HEK293 (cell line): ENCODE results near the gene BANF2.

Experiments used
- CTCF ChIA-PET: fragments of 350-600 bp; formaldehyde crosslinking; extraction: SDS; loops from one replicate; lab custom pipeline; 2021; ENCODE audit warnings: antibody characterized with exemption; lab: Yijun Ruan, JAX
- POLR2A ChIA-PET: fragments of 300-600 bp; formaldehyde crosslinking; extraction: SDS; loops from one replicate; lab custom pipeline; 2020; ENCODE audit warnings: antibody characterized with exemption, inconsistent platforms; lab: Yijun Ruan, JAX
- H3K27ac ChIP-seq: fragments of 200-500 bp; sonication (Bioruptor generic); 2 replicates; pipeline ENCODE4 v1.5.1; 2014; ENCODE audit warnings: low read depth, low read length, control low read depth, inconsistent platforms; ENCODE audit errors: extremely low read depth
- H3K36me3 ChIP-seq, 2 experiments: fragments of 200-500 bp in 1 of 2; sonication (Bioruptor generic) in 1 of 2; 1 replicate in 1 of 2; 2 replicates in 1 of 2; pipeline ENCODE4 v1.5.1; 2014 to 2017; ENCODE audit warnings: inconsistent platforms in 2 of 2, low read length in 2 of 2; ENCODE audit not compliant: control insufficient read depth in 2 of 2, insufficient read depth in 1 of 2
- H3K4me1 ChIP-seq: fragments of 200-500 bp; sonication (Bioruptor generic); 2 replicates; pipeline ENCODE4 v1.5.1; 2014; ENCODE audit warnings: mild to moderate bottlenecking, low read length, inconsistent platforms; ENCODE audit not compliant: control insufficient read depth, insufficient read depth
- H3K4me3 ChIP-seq: 2 replicates; pipeline ENCODE4 v1.5.1; 2011; ENCODE audit warnings: low read depth, mild to moderate bottlenecking, control low read depth, low read length, moderate library complexity
- H3K9me3 ChIP-seq: fragments of 200-500 bp; sonication (Bioruptor generic); 2 replicates; pipeline ENCODE4 v1.5.1; 2014; ENCODE audit warnings: low read depth, low read length, inconsistent platforms; ENCODE audit not compliant: control insufficient read depth, insufficient read depth
- BCL11B ChIP-seq: fragments of 450-650 bp; formaldehyde crosslinking; IDR thresholded peaks from 2 replicates; pipeline ENCODE4 v1.5.1; 2016; ENCODE audit warnings: low read depth, missing biosample characterization, missing genetic modification characterization
- GLI2 ChIP-seq: fragments of 450-650 bp; formaldehyde crosslinking; IDR thresholded peaks from 2 replicates; pipeline ENCODE4; 2017; ENCODE audit warnings: missing biosample characterization, missing genetic modification characterization, low read depth, borderline replicate concordance
- INSM2 ChIP-seq: fragments of 450-650 bp; formaldehyde crosslinking; IDR thresholded peaks from 2 replicates; pipeline ENCODE4 v1.5.1; 2016; ENCODE audit warnings: missing biosample characterization, missing genetic modification characterization
- MZF1 ChIP-seq: fragments of 450-650 bp; formaldehyde crosslinking; IDR thresholded peaks from 2 replicates; pipeline ENCODE4 v1.5.1; 2017; ENCODE audit warnings: missing biosample characterization, missing genetic modification characterization, borderline replicate concordance
- PATZ1 ChIP-seq: fragments of 450-650 bp; formaldehyde crosslinking; IDR thresholded peaks from 2 replicates; pipeline ENCODE4 v1.5.1; 2016; ENCODE audit warnings: missing biosample characterization, missing genetic modification characterization
- PRDM1 ChIP-seq: fragments of 450-650 bp; formaldehyde crosslinking; IDR thresholded peaks from 2 replicates; pipeline ENCODE4; 2016; ENCODE audit warnings: missing biosample characterization, missing genetic modification characterization
- YY2 ChIP-seq: fragments of 450-650 bp; formaldehyde crosslinking; IDR thresholded peaks from 2 replicates; pipeline ENCODE4 v1.5.1; 2016; ENCODE audit warnings: missing biosample characterization, missing genetic modification characterization
- ZBTB1 ChIP-seq: fragments of 450-650 bp; formaldehyde crosslinking; IDR thresholded peaks from 2 replicates; pipeline ENCODE4 v1.5.1; 2016; ENCODE audit warnings: missing biosample characterization, missing genetic modification characterization
- ZBTB17 ChIP-seq: fragments of 450-650 bp; formaldehyde crosslinking; IDR thresholded peaks from 2 replicates; pipeline ENCODE4 v1.5.1; 2016; ENCODE audit warnings: missing biosample characterization, missing genetic modification characterization
- ZNF146 ChIP-seq: fragments of 450-650 bp; formaldehyde crosslinking; IDR thresholded peaks from 2 replicates; pipeline ENCODE4 v1.5.1; 2016; ENCODE audit warnings: missing biosample characterization, missing genetic modification characterization
- ZNF223 ChIP-seq: fragments of 450-650 bp; formaldehyde crosslinking; IDR thresholded peaks from 2 replicates; pipeline ENCODE4 v1.5.1; 2016; ENCODE audit warnings: missing biosample characterization, missing genetic modification characterization
- ZNF24 ChIP-seq: fragments of 450-650 bp; formaldehyde crosslinking; IDR thresholded peaks from 2 replicates; pipeline ENCODE4 v1.5.1; 2016; ENCODE audit warnings: missing biosample characterization, missing genetic modification characterization
- ZNF280D ChIP-seq: fragments of 450-650 bp; formaldehyde crosslinking; IDR thresholded peaks from 2 replicates; pipeline ENCODE4 v1.5.1; 2016; ENCODE audit warnings: missing biosample characterization, missing genetic modification characterization
- ZNF473 ChIP-seq: fragments of 450-650 bp; formaldehyde crosslinking; IDR thresholded peaks from 2 replicates; pipeline ENCODE4 v1.5.1; 2017; ENCODE audit warnings: missing biosample characterization, missing genetic modification characterization
- ZNF513 ChIP-seq: fragments of 450-650 bp; IDR thresholded peaks from 2 replicates; pipeline ENCODE4 v1.5.1; 2018; ENCODE audit warnings: missing biosample characterization, missing genetic modification characterization
- ZNF529 ChIP-seq: fragments of 450-650 bp; formaldehyde crosslinking; IDR thresholded peaks from 2 replicates; pipeline ENCODE4 v1.5.1; 2017; ENCODE audit warnings: missing genetic modification characterization, missing biosample characterization; ENCODE audit not compliant: insufficient replicate concordance
- ZNF544 ChIP-seq: fragments of 450-650 bp; formaldehyde crosslinking; IDR thresholded peaks from 2 replicates; pipeline ENCODE4 v1.5.0; 2017; ENCODE audit warnings: missing biosample characterization, missing genetic modification characterization
- ZNF555 ChIP-seq: fragments of 450-650 bp; formaldehyde crosslinking; conservative IDR thresholded peaks from 2 replicates; pipeline ENCODE4 v1.5.1; 2017; ENCODE audit warnings: missing biosample characterization, mild to moderate bottlenecking, missing genetic modification characterization, inconsistent platforms
- ZNF621 ChIP-seq: fragments of 450-650 bp; formaldehyde crosslinking; IDR thresholded peaks from 2 replicates; pipeline ENCODE4 v1.5.1; 2017; ENCODE audit warnings: missing biosample characterization, missing genetic modification characterization
- ZNF624 ChIP-seq: fragments of 450-650 bp; formaldehyde crosslinking; IDR thresholded peaks from 2 replicates; pipeline ENCODE4 v1.5.1; 2017; ENCODE audit warnings: missing biosample characterization, missing genetic modification characterization
- ZNF658 ChIP-seq: fragments of 450-650 bp; formaldehyde crosslinking; IDR thresholded peaks from 2 replicates; pipeline ENCODE4; 2016; ENCODE audit warnings: missing biosample characterization, missing genetic modification characterization
- ZNF664 ChIP-seq: fragments of 450-650 bp; formaldehyde crosslinking; IDR thresholded peaks from 2 replicates; pipeline ENCODE4 v1.5.1; 2016; ENCODE audit warnings: missing biosample characterization, missing genetic modification characterization
- ZNF830 ChIP-seq: fragments of 450-650 bp; IDR thresholded peaks from 2 replicates; pipeline ENCODE4 v1.5.0; 2018; ENCODE audit warnings: missing biosample characterization, missing genetic modification characterization, low read depth, mild to moderate bottlenecking, moderate library complexity
- ZSCAN18 ChIP-seq: fragments of 450-650 bp; formaldehyde crosslinking; IDR thresholded peaks from 2 replicates; pipeline ENCODE4 v1.5.1; 2016; ENCODE audit warnings: missing biosample characterization, missing genetic modification characterization

The BANF2 gene

GRCh38 chr20:17663486-17663885 is 36.3 kb upstream of the BANF2 start (continued):
- TF ChIP-seq ZSCAN18 (tag by site-specific recombination) (no peak), ZNF24 (tag by site-specific recombination) (no peak), ZNF658 (tag by site-specific recombination) (no peak), ZNF544 (tag by site-specific recombination) (no peak), ZNF624 (tag by site-specific recombination) (no peak), ZNF473 (no peak), GLI2 (tag by site-specific recombination) (no peak), ZNF529 (tag by site-specific recombination) (no peak), ZNF664 (tag by site-specific recombination) (no peak), PATZ1 (tag by site-specific recombination) (no peak), PRDM1 (no peak), BCL11B (tag by site-specific recombination) (no peak)

- Histone ChIP-seq H3K4me3 (no peak overlapping the region), H3K36me3 (peaks cover 0 to 15% of the 10 kb centered on the region in 2 experiments; a peak in 1 of 3 replicates), H3K27ac (no peak overlapping the region), H3K4me1 (no peaks in the 10 kb centered on the region), H3K9me3 (no peaks in the 10 kb centered on the region)
- CTCF ChIA-PET, result interaction anchor here (3.1 kb wide), 1 partner anchor 18 kb away, joined by 10 read pairs; the partner anchor contains the start of gene RRBP1
- TF ChIP-seq ZNF664 (tag by site-specific recombination) (no peak), ZNF223 (tag by site-specific recombination) (no peak), ZNF473 (no peak), ZNF555 (tag by site-specific recombination) (no peak), ZNF830 (tag by site-specific recombination) (no peak), ZBTB1 (no peak), ZNF621 (no peak), MZF1 (tag by site-specific recombination) (no peak), ZNF146 (tag by site-specific recombination) (no peak), ZNF513 (no peak), YY2 (tag by site-specific recombination) (no peak), ZNF280D (tag by site-specific recombination) (no peak), ZBTB17 (no peak), ZNF24 (tag by site-specific recombination) (no peak), INSM2 (tag by site-specific recombination) (no peak)
- POLR2A ChIA-PET, result no interaction called here
Measured at GRCh38 chr20:17664025-17664633, 35.6 kb upstream of the BANF2 start.
